Caco-2 (cell line): Measurements from ENCODE around the gene ARFGAP1. TPM values are rescaled to one million over a fixed set of nuclear protein-coding genes. Genes with fewer than 3 reads are reported as not detected.

Experiments used
- BruUV-seq: library from RNA; stranded (reverse); fragments of 400-500 nt; replicated peaks from 2 replicates; lab custom pipeline; 2021; lab: Mats Ljungman, UMichigan
- CTCF ChIA-PET: fragments of 300-600 bp; sonication (Branson Sonifier 250); formaldehyde crosslinking; loops from one replicate; lab custom pipeline; 2022; ENCODE audit warnings: antibody characterized with exemption; lab: Charles Lee
- POLR2A ChIA-PET: fragments of 300-600 bp; sonication (Branson Sonifier 250); formaldehyde crosslinking; loops from one replicate; lab custom pipeline; 2022; ENCODE audit warnings: antibody characterized with exemption; lab: Charles Lee
- DNase-seq, 2 experiments: peaks; one replicate each; pipeline versions ENCODE4 v3.0.0 to v3.0.0-alpha.2; 2020 to 2022
- H3K27me3 ChIP-seq: replicated peaks from 2 replicates; pipeline ENCODE4 v1.6.0; 2011; ENCODE audit warnings: low read length; ENCODE audit not compliant: control insufficient read depth, insufficient read depth
- H3K36me3 ChIP-seq: 2 replicates; pipeline ENCODE4 v1.5.1; 2011; ENCODE audit warnings: low read length; ENCODE audit not compliant: control insufficient read depth, insufficient read depth
- H3K4me1 ChIP-seq: fragments of 250-450 bp; sonication (Bioruptor Pico); 2 replicates; pipeline ENCODE4 v1.5.1; 2020; ENCODE audit warnings: mild to moderate bottlenecking
- H3K4me3 ChIP-seq: 2 replicates; pipeline ENCODE4 v1.5.1; 2011; ENCODE audit warnings: low read depth, mild to moderate bottlenecking, control low read depth, low read length
- H3K9me3 ChIP-seq: fragments of 250-450 bp; sonication (Bioruptor Pico); 2 replicates; pipeline ENCODE4 v1.5.1; 2020; ENCODE audit warnings: mild to moderate bottlenecking, moderate library complexity
- H3K27ac Mint-ChIP-seq: one replicate; pipeline ENCODE4 v1.8.0; 2022; ENCODE audit warnings: mixed read lengths; ENCODE audit not compliant: unreplicated experiment
- H3K27me3 Mint-ChIP-seq: one replicate; pipeline ENCODE4 v1.8.0; 2022; ENCODE audit warnings: mixed read lengths; ENCODE audit not compliant: insufficient read depth, unreplicated experiment
- H3K36me3 Mint-ChIP-seq: one replicate; pipeline ENCODE4 v1.8.0; 2022; ENCODE audit warnings: mild to moderate bottlenecking, mixed read lengths; ENCODE audit not compliant: insufficient read depth, unreplicated experiment
- H3K4me1 Mint-ChIP-seq: one replicate; pipeline ENCODE4 v1.8.0; 2022; ENCODE audit warnings: low read depth, mixed read lengths; ENCODE audit not compliant: unreplicated experiment
- H3K4me3 Mint-ChIP-seq: one replicate; pipeline ENCODE4 v1.8.0; 2022; ENCODE audit warnings: mild to moderate bottlenecking, moderate library complexity, mixed read lengths; ENCODE audit not compliant: unreplicated experiment
- H3K9me3 Mint-ChIP-seq: one replicate; pipeline ENCODE4 v1.8.0; 2022; ENCODE audit warnings: mixed read lengths; ENCODE audit not compliant: unreplicated experiment
- intact Hi-C: fragments of 100-400 bp; cut with micrococcal nuclease; formaldehyde crosslinking; loops from one replicate; pipeline ENCODE4 v1.10.0; 2022; ENCODE audit not compliant: unreplicated experiment
- total RNA-seq: library from RNA; stranded (reverse); gene quantifications from 2 replicates; pipeline ENCODE4 v1.2.3, GENCODE V29; 2022
- TF ChIP-seq, protein P1 (sequence below), 2 experiments: fragments of 200-600 bp in 1 of 2; IDR thresholded peaks; 1 replicate in 1 of 2; 2 replicates in 1 of 2; pipeline versions ENCODE4 v1.5.1 to v1.8.0; 2011 to 2022; ENCODE audit warnings: antibody characterized with exemption in 1 of 2, control low read depth in 1 of 2, inconsistent platforms in 1 of 2, low read depth in 1 of 2, low read length in 1 of 2, mild to moderate bottlenecking in 1 of 2, moderate library complexity in 1 of 2; ENCODE audit not compliant: insufficient read depth in 1 of 2, severe bottlenecking in 1 of 2, unreplicated experiment in 1 of 2

Gene ARFGAP1
- total RNA-seq, 1 experiment from 2014 or later, result 275 TPM

- Mint-ChIP-seq H3K4me1 (peaks cover 24% of the 10 kb centered on the region), H3K36me3 (no peaks in the 10 kb centered on the region), H3K27ac (no peak overlapping the region), H3K27me3 (no peaks in the 10 kb centered on the region), H3K9me3 (no peaks in the 10 kb centered on the region), H3K4me3 (no peak overlapping the region)
- DNase-seq, result no peak
- intact Hi-C loops, result no loop called here
- Histone ChIP-seq H3K27me3 (no peaks in the 10 kb centered on the region), H3K4me1 (peaks cover 52% of the 10 kb centered on the region), H3K9me3 (no peaks in the 10 kb centered on the region), H3K36me3 (no peaks in the 10 kb centered on the region), H3K4me3 (no peak overlapping the region)
- ChIA-PET CTCF (interaction anchor here (0.5 to 5.6 kb wide), 3 partner anchors 9 to 442 kb away, joined by 3 to 122 read pairs (median 8); no protein-coding TSS in a partner anchor), POLR2A (interaction anchor here (0.6 kb wide), 1 partner anchor 45 kb away, joined by 3 read pairs; no protein-coding TSS in a partner anchor)
- BruUV-seq, result no TSS peak
- TF ChIP-seq, protein P1, sequence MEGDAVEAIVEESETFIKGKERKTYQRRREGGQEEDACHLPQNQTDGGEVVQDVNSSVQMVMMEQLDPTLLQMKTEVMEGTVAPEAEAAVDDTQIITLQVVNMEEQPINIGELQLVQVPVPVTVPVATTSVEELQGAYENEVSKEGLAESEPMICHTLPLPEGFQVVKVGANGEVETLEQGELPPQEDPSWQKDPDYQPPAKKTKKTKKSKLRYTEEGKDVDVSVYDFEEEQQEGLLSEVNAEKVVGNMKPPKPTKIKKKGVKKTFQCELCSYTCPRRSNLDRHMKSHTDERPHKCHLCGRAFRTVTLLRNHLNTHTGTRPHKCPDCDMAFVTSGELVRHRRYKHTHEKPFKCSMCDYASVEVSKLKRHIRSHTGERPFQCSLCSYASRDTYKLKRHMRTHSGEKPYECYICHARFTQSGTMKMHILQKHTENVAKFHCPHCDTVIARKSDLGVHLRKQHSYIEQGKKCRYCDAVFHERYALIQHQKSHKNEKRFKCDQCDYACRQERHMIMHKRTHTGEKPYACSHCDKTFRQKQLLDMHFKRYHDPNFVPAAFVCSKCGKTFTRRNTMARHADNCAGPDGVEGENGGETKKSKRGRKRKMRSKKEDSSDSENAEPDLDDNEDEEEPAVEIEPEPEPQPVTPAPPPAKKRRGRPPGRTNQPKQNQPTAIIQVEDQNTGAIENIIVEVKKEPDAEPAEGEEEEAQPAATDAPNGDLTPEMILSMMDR (IDR thresholded peaks at IDR 0.05; ENCODE audit: insufficient read depth in 1 of 2, low read depth in 1 of 2, low read length in 1 of 2, severe bottlenecking in 1 of 2, unreplicated experiment in 1 of 2), result no peak
These were observed 36.3 kb upstream of the ARFGAP1 start for GRCh38 chr20:63236116-63236837.

DNA sequence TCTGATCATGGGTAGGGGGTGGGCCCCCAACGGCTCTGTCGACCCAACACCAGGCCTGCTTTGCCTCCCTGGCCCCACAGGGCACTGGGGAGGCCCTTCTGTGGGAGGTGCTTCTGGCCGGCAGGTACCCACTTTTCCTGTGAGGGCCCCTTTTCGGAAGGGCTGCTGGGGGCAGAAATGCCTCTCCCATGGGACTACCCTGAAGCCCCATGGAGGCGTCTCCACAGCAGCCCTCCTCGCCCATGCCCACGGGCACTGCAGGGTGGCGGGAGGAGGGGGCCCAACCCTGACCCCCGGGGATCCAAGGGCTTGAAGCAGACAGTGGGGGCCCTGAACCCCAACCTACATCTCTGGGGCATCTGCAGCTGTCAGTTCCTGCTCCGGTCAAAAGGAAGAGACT, 34.6 kb upstream of the ARFGAP1 start:
- no peak for DNase-seq
- BruUV-seq, result no TSS peak
- Mint-ChIP-seq H3K36me3 (no peaks in the 10 kb centered on the region), H3K4me1 (peaks cover 7% of the 10 kb centered on the region), H3K4me3 (no peak overlapping the region), H3K27ac (no peak overlapping the region), H3K9me3 (no peaks in the 10 kb centered on the region), H3K27me3 (no peaks in the 10 kb centered on the region)
- TF ChIP-seq, protein P1 (IDR thresholded peaks at IDR 0.05; ENCODE audit: insufficient read depth in 1 of 2, low read depth in 1 of 2, low read length in 1 of 2, severe bottlenecking in 1 of 2, unreplicated experiment in 1 of 2), result no peak
- no peaks in the 10 kb centered on the region for H3K27me3 ChIP-seq
- ChIA-PET POLR2A (no interaction called here), CTCF (interaction anchor here (1.6 kb wide), 1 partner anchor 14 kb away, joined by 15 read pairs; no protein-coding TSS in a partner anchor)
- H3K36me3 ChIP-seq, result no peaks in the 10 kb centered on the region
- peaks cover 44% of the 10 kb centered on the region for H3K4me1 ChIP-seq
- intact Hi-C loops, result no loop called here
- no peak overlapping the region for H3K4me3 ChIP-seq
- no peaks in the 10 kb centered on the region for H3K9me3 ChIP-seq

DNA sequence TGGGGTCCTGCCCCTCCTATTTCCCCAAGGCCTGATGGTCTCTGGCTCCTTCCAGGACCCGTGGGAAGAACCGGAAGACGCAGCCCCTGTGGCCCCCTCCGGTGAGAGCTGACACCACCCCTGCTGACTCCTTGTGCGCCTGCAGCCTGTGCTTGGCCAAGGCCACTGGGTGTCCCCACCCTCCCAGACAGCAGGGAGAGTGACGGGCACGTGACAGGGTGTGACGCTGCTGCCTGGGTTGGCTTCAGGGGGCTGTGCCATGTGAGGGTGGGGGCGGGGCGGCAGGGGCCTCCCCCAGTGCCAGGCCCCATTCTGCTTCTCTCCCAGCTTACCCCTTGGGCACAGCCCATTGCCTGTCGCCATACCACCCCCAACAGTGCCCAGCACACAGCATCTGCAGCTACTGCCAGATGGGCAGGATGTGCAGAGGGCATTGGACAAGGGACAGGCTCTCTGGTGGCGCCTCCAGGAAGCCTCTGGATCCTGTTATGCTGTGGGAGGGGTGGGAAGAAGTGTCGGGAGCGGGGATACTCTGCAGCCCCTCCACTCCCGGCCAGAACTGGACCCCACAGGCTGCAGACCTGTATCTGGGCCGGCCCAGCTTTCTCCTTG, 34.0 kb upstream of the ARFGAP1 start:
- BruUV-seq, result no TSS peak
- CTCF ChIA-PET, result interaction anchor here (0.8 to 1.6 kb wide), 3 partner anchors 15 to 143 kb away, joined by 5 to 15 read pairs (median 6); no protein-coding TSS in a partner anchor
- H3K9me3 ChIP-seq, result no peaks in the 10 kb centered on the region
- H3K4me3 ChIP-seq, result no peak overlapping the region
- H3K27me3 ChIP-seq, result no peaks in the 10 kb centered on the region
- Mint-ChIP-seq H3K4me1 (peaks cover 7% of the 10 kb centered on the region), H3K4me3 (no peak overlapping the region), H3K36me3 (no peaks in the 10 kb centered on the region), H3K9me3 (no peaks in the 10 kb centered on the region), H3K27ac (no peak overlapping the region), H3K27me3 (no peaks in the 10 kb centered on the region)
- intact Hi-C loops, result no loop called here
- POLR2A ChIA-PET, result no interaction called here
- TF ChIP-seq, protein P1 (IDR thresholded peaks at IDR 0.05; ENCODE audit: insufficient read depth in 1 of 2, low read depth in 1 of 2, low read length in 1 of 2, severe bottlenecking in 1 of 2, unreplicated experiment in 1 of 2), result peak in 1 of 2 experiments; percentile 55
- DNase-seq, result peak in 1 of 2 experiments; percentile 58
- H3K36me3 ChIP-seq, result no peaks in the 10 kb centered on the region
- peaks cover 39% of the 10 kb centered on the region for H3K4me1 ChIP-seq
